Testis (tissue), 2 donors: ENCODE measurements around the gene DHX34.

Experiments
- CTCF ChIP-seq, 3 experiments: fragments of 450-650 bp in 2 of 3; fragments of 200-600 bp in 1 of 3; sonication (generic) in 1 of 3; IDR thresholded peaks; one replicate each; pipeline ENCODE4 v1.5.1; 2016 to 2019; ENCODE audit warnings: antibody characterized with exemption in 3 of 3, mild to moderate bottlenecking in 2 of 3, moderate library complexity in 1 of 3
- POLR2A ChIP-seq: fragments of 450-650 bp; IDR thresholded peaks from one replicate; pipeline ENCODE4 v1.6.1; 2017; ENCODE audit warnings: antibody characterized with exemption, mild to moderate bottlenecking, moderate library complexity

- TF ChIP-seq POLR2A (no peak), CTCF (IDR thresholded peaks at IDR 0.05) (no peak)
Measured at GRCh38 chr19:47407417-47407774, 58.3 kb downstream of the DHX34 start.
